Activated naive CD8-positive, alpha-beta T cell treated with anti-CD3 and anti-CD28 coated beads for 36 hours (primary cell): Measurements from ENCODE around the gene PLCB4. TPM values are rescaled to one million over a fixed set of nuclear protein-coding genes. Genes with fewer than 3 reads are reported as not detected.

Experiments used
- DNase-seq: peaks from one replicate; pipeline ENCODE4 v3.0.0; 2021
- H3K27ac Mint-ChIP-seq: one replicate; pipeline ENCODE4 v1.8.0; 2022; ENCODE audit warnings: mild to moderate bottlenecking, moderate library complexity, mixed read lengths
- H3K27me3 Mint-ChIP-seq: one replicate; pipeline ENCODE4 v1.8.0; 2022; ENCODE audit warnings: mild to moderate bottlenecking, mixed read lengths
- H3K36me3 Mint-ChIP-seq: one replicate; pipeline ENCODE4 v1.8.0; 2021; ENCODE audit warnings: mild to moderate bottlenecking, mixed read lengths
- H3K4me1 Mint-ChIP-seq: one replicate; pipeline ENCODE4 v1.8.0; 2021; ENCODE audit warnings: mixed read lengths
- H3K4me3 Mint-ChIP-seq: one replicate; pipeline ENCODE4 v1.8.0; 2022; ENCODE audit warnings: mild to moderate bottlenecking, moderate library complexity, mixed read lengths
- H3K9me3 Mint-ChIP-seq: one replicate; pipeline ENCODE4 v1.8.0; 2022; ENCODE audit warnings: mixed read lengths
- total RNA-seq, 2 experiments: library from RNA; stranded (reverse); gene quantifications; one replicate each; pipeline ENCODE4 v1.2.3, GENCODE V29; 2021

The PLCB4 gene
- total RNA-seq, 2 experiments from 2014 or later = not detected

GRCh38 chr20:9136114-9136513 lies 67.2 kb downstream of the PLCB4 start:
- no peaks in the 10 kb centered on the region for H3K36me3 Mint-ChIP-seq
- no peak for DNase-seq
- H3K27me3 Mint-ChIP-seq = no peaks in the 10 kb centered on the region
- H3K4me3 Mint-ChIP-seq = no peak overlapping the region
- H3K4me1 Mint-ChIP-seq = no peaks in the 10 kb centered on the region
- no peak overlapping the region for H3K27ac Mint-ChIP-seq
- H3K9me3 Mint-ChIP-seq = peaks cover 7% of the 10 kb centered on the region

GRCh38 chr20:9137001-9137400 lies 68.1 kb downstream of the PLCB4 start:
- Mint-ChIP-seq H3K9me3 (peaks cover 4% of the 10 kb centered on the region), H3K36me3 (no peaks in the 10 kb centered on the region), H3K4me1 (no peaks in the 10 kb centered on the region), H3K4me3 (no peak overlapping the region), H3K27me3 (no peaks in the 10 kb centered on the region), H3K27ac (no peak overlapping the region)
- DNase-seq = no peak

- DNase-seq = no peak
- Mint-ChIP-seq H3K27me3 (no peaks in the 10 kb centered on the region), H3K36me3 (no peaks in the 10 kb centered on the region), H3K9me3 (peaks cover 9% of the 10 kb centered on the region), H3K27ac (no peak overlapping the region), H3K4me1 (no peaks in the 10 kb centered on the region), H3K4me3 (no peak overlapping the region)
Observed at GRCh38 chr20:9139106-9139833, 70.4 kb downstream of the PLCB4 start.

GRCh38 chr20:9140162-9140760 lies 71.4 kb downstream of the PLCB4 start:
- Mint-ChIP-seq H3K27ac (no peak overlapping the region), H3K4me1 (no peaks in the 10 kb centered on the region), H3K4me3 (no peak overlapping the region), H3K36me3 (no peaks in the 10 kb centered on the region), H3K9me3 (peaks cover 9% of the 10 kb centered on the region), H3K27me3 (no peaks in the 10 kb centered on the region)
- no peak for DNase-seq

DNA sequence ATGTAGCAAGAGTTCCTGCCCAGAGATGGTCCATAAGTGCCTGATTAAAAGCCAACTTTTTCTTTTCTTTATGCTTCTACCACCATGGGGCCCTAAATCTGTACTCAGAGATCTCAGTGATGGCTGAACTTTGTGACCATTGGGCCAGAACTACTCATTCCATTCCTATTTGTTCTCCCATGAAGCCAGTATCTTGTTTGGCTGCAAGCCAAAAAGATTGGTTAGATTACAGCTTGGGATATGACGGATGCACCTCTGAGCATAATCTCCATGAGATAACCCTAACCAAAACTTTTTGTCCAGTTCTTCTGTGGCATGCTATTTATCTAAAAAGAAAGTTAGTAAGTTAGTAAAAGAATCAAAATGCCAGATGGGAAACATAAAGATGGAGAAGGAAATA lies 72.2 kb downstream of the PLCB4 start:
- Mint-ChIP-seq H3K27ac (no peak overlapping the region), H3K4me3 (no peak overlapping the region), H3K9me3 (peaks cover 9% of the 10 kb centered on the region), H3K27me3 (no peaks in the 10 kb centered on the region), H3K4me1 (no peaks in the 10 kb centered on the region), H3K36me3 (no peaks in the 10 kb centered on the region)
- no peak for DNase-seq

- Mint-ChIP-seq H3K27ac (no peak overlapping the region), H3K9me3 (peaks cover 9% of the 10 kb centered on the region), H3K36me3 (no peaks in the 10 kb centered on the region), H3K4me3 (no peak overlapping the region), H3K4me1 (no peaks in the 10 kb centered on the region), H3K27me3 (no peaks in the 10 kb centered on the region)
- DNase-seq = no peak
Observed at GRCh38 chr20:9141921-9142320, 73.0 kb downstream of the PLCB4 start.

GRCh38 chr20:9142809-9143208 lies 73.9 kb downstream of the PLCB4 start:
- Mint-ChIP-seq H3K4me3 (no peak overlapping the region), H3K27ac (no peak overlapping the region), H3K27me3 (no peaks in the 10 kb centered on the region), H3K9me3 (peaks cover 9% of the 10 kb centered on the region), H3K4me1 (no peaks in the 10 kb centered on the region), H3K36me3 (no peaks in the 10 kb centered on the region)
- no peak for DNase-seq

GRCh38 chr20:9143926-9144325 lies 75.0 kb downstream of the PLCB4 start:
- Mint-ChIP-seq H3K36me3 (no peaks in the 10 kb centered on the region), H3K9me3 (peaks cover 9% of the 10 kb centered on the region)

DNA sequence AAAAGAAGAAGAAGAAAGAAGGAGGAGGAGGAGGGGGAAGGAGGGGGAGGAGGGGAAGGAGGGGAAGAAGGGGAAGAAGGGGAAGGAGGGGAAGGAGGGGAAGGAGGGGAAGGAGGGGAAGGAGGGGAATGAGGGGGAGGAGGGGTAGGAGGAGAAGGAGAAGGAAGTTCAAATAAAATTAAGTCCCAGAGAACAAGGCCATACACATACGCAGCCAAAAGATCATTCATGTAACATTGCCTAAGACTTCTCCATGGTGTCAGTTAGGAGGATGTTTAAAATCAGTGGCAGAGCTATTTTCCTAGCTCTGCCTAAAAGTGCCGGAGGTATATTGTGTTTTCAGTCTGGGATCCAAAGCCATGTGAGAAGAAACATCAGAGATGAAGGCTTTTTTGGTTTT lies 75.8 kb downstream of the PLCB4 start:
- Mint-ChIP-seq H3K27ac (no peak overlapping the region), H3K4me3 (no peak overlapping the region), H3K36me3 (no peaks in the 10 kb centered on the region), H3K4me1 (no peaks in the 10 kb centered on the region), H3K9me3 (peaks cover 4% of the 10 kb centered on the region), H3K27me3 (no peaks in the 10 kb centered on the region)
- no peak for DNase-seq

More at GRCh38 chr20:9143926-9144325, 75.0 kb downstream of the PLCB4 start:
- Mint-ChIP-seq H3K27ac (no peak overlapping the region), H3K27me3 (no peaks in the 10 kb centered on the region), H3K4me3 (no peak overlapping the region), H3K4me1 (no peaks in the 10 kb centered on the region)
- DNase-seq = no peak

DNA sequence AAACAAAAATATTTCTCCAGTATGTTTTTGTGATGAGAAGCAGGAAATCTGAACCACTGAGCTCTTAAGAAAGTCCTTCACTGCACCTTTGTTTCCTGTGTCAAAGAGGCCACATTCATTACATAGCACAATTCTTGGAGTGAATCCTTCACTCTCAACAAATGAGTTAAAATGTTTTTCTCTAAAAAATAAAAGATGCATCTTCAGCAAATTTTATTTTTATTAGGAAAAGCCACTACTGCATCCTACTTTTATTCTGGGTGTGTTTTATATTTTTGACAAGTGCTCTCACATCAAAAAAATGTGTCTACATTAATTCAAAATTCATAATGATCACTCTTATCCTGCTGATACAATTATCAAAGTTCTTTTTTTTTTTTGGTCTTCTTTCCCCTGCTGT lies 76.3 kb downstream of the PLCB4 start:
- no peak for DNase-seq
- H3K36me3 Mint-ChIP-seq = no peaks in the 10 kb centered on the region
- no peak overlapping the region for H3K4me3 Mint-ChIP-seq
- H3K4me1 Mint-ChIP-seq = no peaks in the 10 kb centered on the region
- H3K27me3 Mint-ChIP-seq = no peaks in the 10 kb centered on the region
- peaks cover 4% of the 10 kb centered on the region for H3K9me3 Mint-ChIP-seq
- H3K27ac Mint-ChIP-seq = no peak overlapping the region

- no peaks in the 10 kb centered on the region for H3K27me3 Mint-ChIP-seq
- peaks cover 8% of the 10 kb centered on the region for H3K9me3 Mint-ChIP-seq
- no peak overlapping the region for H3K4me3 Mint-ChIP-seq
- H3K4me1 Mint-ChIP-seq = no peaks in the 10 kb centered on the region
- H3K27ac Mint-ChIP-seq = no peak overlapping the region
- H3K36me3 Mint-ChIP-seq = no peaks in the 10 kb centered on the region
- DNase-seq = no peak
Observed at GRCh38 chr20:9146649-9147048, 77.8 kb downstream of the PLCB4 start.

- H3K4me1 Mint-ChIP-seq = no peaks in the 10 kb centered on the region
Observed at GRCh38 chr20:9147547-9148024, 78.7 kb downstream of the PLCB4 start.

GRCh38 chr20:9148291-9148690 lies 79.4 kb downstream of the PLCB4 start:
- Mint-ChIP-seq H3K27me3 (no peaks in the 10 kb centered on the region), H3K4me1 (no peaks in the 10 kb centered on the region), H3K9me3 (peaks cover 6% of the 10 kb centered on the region), H3K36me3 (no peaks in the 10 kb centered on the region), H3K4me3 (no peak overlapping the region), H3K27ac (no peak overlapping the region)
- DNase-seq = no peak

More at GRCh38 chr20:9147547-9148024, 78.7 kb downstream of the PLCB4 start:
- no peak overlapping the region for H3K27ac Mint-ChIP-seq
- DNase-seq = no peak
- H3K36me3 Mint-ChIP-seq = no peaks in the 10 kb centered on the region
- peaks cover 10% of the 10 kb centered on the region for H3K9me3 Mint-ChIP-seq
- no peak overlapping the region for H3K4me3 Mint-ChIP-seq
- H3K27me3 Mint-ChIP-seq = no peaks in the 10 kb centered on the region

DNA sequence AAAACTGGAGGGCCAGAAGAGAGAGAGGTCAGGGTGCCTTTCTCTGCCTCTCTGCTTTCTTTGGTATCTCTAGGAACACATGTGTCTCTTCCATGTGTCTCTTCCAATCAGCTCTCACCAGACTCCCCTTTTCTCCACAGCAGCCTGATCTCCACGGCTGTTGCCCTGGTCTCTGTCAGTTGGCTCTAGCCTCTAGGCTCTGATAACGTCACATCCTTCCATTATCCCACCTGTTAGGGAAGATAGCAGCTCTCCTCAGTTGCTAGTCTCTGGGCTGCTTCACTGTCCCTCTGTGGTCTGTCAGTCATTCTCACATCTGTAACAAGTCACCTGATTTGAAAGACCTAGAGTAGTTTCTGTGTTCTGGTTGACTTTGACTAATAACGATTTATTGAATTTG lies 80.2 kb downstream of the PLCB4 start:
- H3K27ac Mint-ChIP-seq = no peak overlapping the region
- no peaks in the 10 kb centered on the region for H3K27me3 Mint-ChIP-seq
- no peaks in the 10 kb centered on the region for H3K4me1 Mint-ChIP-seq
- peaks cover 7% of the 10 kb centered on the region for H3K9me3 Mint-ChIP-seq
- no peaks in the 10 kb centered on the region for H3K36me3 Mint-ChIP-seq
- no peak overlapping the region for H3K4me3 Mint-ChIP-seq
- DNase-seq = no peak

- no peaks in the 10 kb centered on the region for H3K27me3 Mint-ChIP-seq
- no peak overlapping the region for H3K4me3 Mint-ChIP-seq
- H3K27ac Mint-ChIP-seq = no peak overlapping the region
- peaks cover 7% of the 10 kb centered on the region for H3K9me3 Mint-ChIP-seq
- H3K4me1 Mint-ChIP-seq = no peaks in the 10 kb centered on the region
- H3K36me3 Mint-ChIP-seq = no peaks in the 10 kb centered on the region
- DNase-seq = no peak
Observed at GRCh38 chr20:9149796-9150195, 80.9 kb downstream of the PLCB4 start.

- H3K27ac Mint-ChIP-seq = no peak overlapping the region
- no peaks in the 10 kb centered on the region for H3K4me1 Mint-ChIP-seq
- H3K4me3 Mint-ChIP-seq = no peak overlapping the region
- peaks cover 7% of the 10 kb centered on the region for H3K9me3 Mint-ChIP-seq
- no peak for DNase-seq
- no peaks in the 10 kb centered on the region for H3K36me3 Mint-ChIP-seq
- H3K27me3 Mint-ChIP-seq = no peaks in the 10 kb centered on the region
Observed at GRCh38 chr20:9150679-9151078, 81.8 kb downstream of the PLCB4 start.
